SK-N-SH (cell line): ENCODE results near the gene PLCB1. TPM values are rescaled to one million over a fixed set of nuclear protein-coding genes. Genes with fewer than 3 reads are reported as not detected.

Experiments
- CTCF ChIA-PET: fragments of 300-600, 350-600 bp; formaldehyde crosslinking; extraction: SDS; loops from one replicate; lab custom pipeline; 2021; lab: Yijun Ruan, JAX
- POLR2A ChIA-PET: fragments of 350-600 bp; sonication (Branson Sonifier 250); formaldehyde crosslinking; extraction: SDS; loops from one replicate; lab custom pipeline; 2020; ENCODE audit warnings: antibody characterized with exemption, inconsistent platforms; lab: Yijun Ruan, JAX
- DNase-seq: peaks from one replicate; pipeline ENCODE4 v3.0.0; 2012
- H2AFZ ChIP-seq: fragments of 200-600 bp; sonication (generic); 2 replicates; pipeline ENCODE4 v1.8.1; 2016; ENCODE audit warnings: antibody characterized with exemption, mild to moderate bottlenecking, low read depth
- H3F3A ChIP-seq: fragments of 200-600 bp; sonication (generic); replicated peaks from 2 replicates; pipeline ENCODE3; 2016; ENCODE audit warnings: antibody characterized with exemption, mild to moderate bottlenecking; ENCODE audit not compliant: insufficient read depth
- H3K27ac ChIP-seq, 2 experiments: fragments of 200-500 bp in 1 of 2; fragments of 200-600 bp in 1 of 2; sonication (Bioruptor generic) in 1 of 2; sonication (generic), shearing (Covaris generic) in 1 of 2; 2 replicates each; pipeline versions ENCODE4 v1.5.1 to v1.6.1; 2014 to 2016; ENCODE audit warnings: low read depth in 2 of 2, inconsistent platforms in 1 of 2, low read length in 1 of 2, mild to moderate bottlenecking in 1 of 2, mixed read lengths in 1 of 2
- H3K27me3 ChIP-seq: fragments of 200-600 bp; sonication (generic), shearing (Covaris generic); 2 replicates; pipeline ENCODE4 v1.6.1; 2016; ENCODE audit warnings: mixed run types; ENCODE audit not compliant: insufficient read depth
- H3K36me3 ChIP-seq, 2 experiments: fragments of 200-500 bp in 1 of 2; fragments of 200-600 bp in 1 of 2; sonication (Bioruptor generic) in 1 of 2; sonication (generic) in 1 of 2; replicated peaks in 1 of 2; 2 replicates each; pipeline versions ENCODE3 to v1.5.1; 2014 to 2016; ENCODE audit warnings: low read length in 1 of 2, mild to moderate bottlenecking in 1 of 2; ENCODE audit not compliant: insufficient read depth in 2 of 2, control insufficient read depth in 1 of 2
- H3K4me1 ChIP-seq, 2 experiments: fragments of 200-500 bp in 1 of 2; fragments of 200-600 bp in 1 of 2; sonication (Bioruptor generic) in 1 of 2; sonication (generic), shearing (Covaris generic) in 1 of 2; 2 replicates each; pipeline versions ENCODE4 v1.5.1 to v1.6.1; 2014 to 2016; ENCODE audit warnings: low read depth in 1 of 2, low read length in 1 of 2, mixed run types in 1 of 2; ENCODE audit not compliant: insufficient read depth in 2 of 2, control insufficient read depth in 1 of 2
- H3K4me2 ChIP-seq: fragments of 200-600 bp; sonication (generic), shearing (Covaris generic); 2 replicates; pipeline ENCODE4 v1.6.1; 2017; ENCODE audit warnings: mixed run types
- H3K4me3 ChIP-seq, 2 experiments: fragments of 200-500 bp in 1 of 2; fragments of 200-600 bp in 1 of 2; sonication (Bioruptor generic) in 1 of 2; sonication (generic), shearing (Covaris generic) in 1 of 2; 2 replicates each; pipeline versions ENCODE4 v1.5.1 to v1.8.1; 2014 to 2016; ENCODE audit warnings: low read depth in 2 of 2, inconsistent platforms in 1 of 2, low read length in 1 of 2, mild to moderate bottlenecking in 1 of 2, mixed read lengths in 1 of 2, moderate library complexity in 1 of 2
- H3K79me2 ChIP-seq: fragments of 200-600 bp; sonication (generic); 2 replicates; pipeline ENCODE4 v1.8.1; 2017; ENCODE audit warnings: mild to moderate bottlenecking; ENCODE audit not compliant: insufficient read depth
- H3K9ac ChIP-seq: fragments of 200-600 bp; sonication (generic); 2 replicates; pipeline ENCODE4 v1.6.1; 2017; ENCODE audit warnings: mixed run types
- H3K9me2 ChIP-seq: fragments of 200-600 bp; sonication (generic); 2 replicates; pipeline ENCODE4 v1.6.1; 2017; ENCODE audit warnings: mixed run types
- H3K9me3 ChIP-seq: fragments of 200-600 bp; sonication (generic); 2 replicates; pipeline ENCODE4 v1.6.1; 2017; ENCODE audit warnings: mixed run types, mild to moderate bottlenecking, moderate library complexity
- H4K20me1 ChIP-seq: fragments of 200-600 bp; sonication (generic); 2 replicates; pipeline ENCODE4 v1.6.1; 2017; ENCODE audit warnings: mild to moderate bottlenecking, mixed run types; ENCODE audit not compliant: insufficient read depth
- ELF1 ChIP-seq: IDR thresholded peaks from 2 replicates; pipeline ENCODE4 v1.4.0; 2012
- EZH2phosphoT487 ChIP-seq: fragments of 200-600 bp; sonication (generic); IDR thresholded peaks from 2 replicates; pipeline ENCODE4 v1.6.1; 2017; ENCODE audit warnings: low read depth, mixed run types, mild to moderate bottlenecking, antibody characterized with exemption, moderate library complexity, borderline replicate concordance
- FOXM1 ChIP-seq: IDR thresholded peaks from 2 replicates; pipeline ENCODE4 v1.4.0; 2012; ENCODE audit warnings: low read depth, mild to moderate bottlenecking
- GABPA ChIP-seq: IDR thresholded peaks from 2 replicates; pipeline ENCODE4 v1.4.0; 2012; ENCODE audit warnings: low read depth, mild to moderate bottlenecking
- GATA2 ChIP-seq: sonication (generic); formaldehyde crosslinking; IDR thresholded peaks from 2 replicates; pipeline ENCODE4 v1.5.0; 2020; ENCODE audit warnings: mild to moderate bottlenecking, missing genetic modification reagents
- MEF2A ChIP-seq: IDR thresholded peaks from 2 replicates; pipeline ENCODE4 v1.4.0; 2012; ENCODE audit warnings: low read depth, borderline replicate concordance
- MXI1 ChIP-seq: IDR thresholded peaks from 2 replicates; pipeline ENCODE4 v1.6.1; 2012; ENCODE audit warnings: mild to moderate bottlenecking, low read depth, low read length, improper control_type of control experiment
- NRF1 ChIP-seq: IDR thresholded peaks from 2 replicates; pipeline ENCODE4 v1.6.1; 2012; ENCODE audit warnings: low read depth, mild to moderate bottlenecking, low read length
- POLR2AphosphoS5 ChIP-seq: IDR thresholded peaks from 2 replicates; pipeline ENCODE4 v1.6.1; 2012; ENCODE audit warnings: low read depth, low read length
- RAD21 ChIP-seq: IDR thresholded peaks from 2 replicates; pipeline ENCODE4 v1.6.1; 2012; ENCODE audit warnings: mild to moderate bottlenecking, low read length
- RCOR1 ChIP-seq: fragments of 150-350 bp; IDR thresholded peaks from 2 replicates; pipeline ENCODE4 v1.6.1; 2017; ENCODE audit warnings: antibody characterized with exemption, low read length
- RFX5 ChIP-seq: IDR thresholded peaks from 2 replicates; pipeline ENCODE4 v1.6.1; 2012; ENCODE audit warnings: mild to moderate bottlenecking, improper control_type of control experiment, low read length
- RXRA ChIP-seq: IDR thresholded peaks from 2 replicates; pipeline ENCODE4 v1.4.0; 2012; ENCODE audit warnings: low read depth, mild to moderate bottlenecking, borderline replicate concordance
- SMC3 ChIP-seq: IDR thresholded peaks from 2 replicates; pipeline ENCODE4 v1.6.1; 2012; ENCODE audit warnings: low read depth, low read length, improper control_type of control experiment
- TAF1 ChIP-seq: IDR thresholded peaks from 2 replicates; pipeline ENCODE4 v1.6.1; 2012; ENCODE audit warnings: low read depth, mild to moderate bottlenecking, low read length, moderate library complexity, borderline replicate concordance
- TCF12 ChIP-seq: IDR thresholded peaks from 2 replicates; pipeline ENCODE4 v1.4.0; 2012
- TEAD4 ChIP-seq: IDR thresholded peaks from 2 replicates; pipeline ENCODE4 v1.4.0; 2012; ENCODE audit warnings: mild to moderate bottlenecking, borderline replicate concordance; ENCODE audit not compliant: insufficient read depth
- YY1 ChIP-seq: IDR thresholded peaks from 2 replicates; pipeline ENCODE4 v1.4.0; 2012; ENCODE audit warnings: low read depth, mild to moderate bottlenecking
- ZBTB33 ChIP-seq: IDR thresholded peaks from 2 replicates; pipeline ENCODE4 v1.4.0; 2012; ENCODE audit warnings: low read depth, borderline replicate concordance
- WGBS: methylation state at CpG from one replicate; pipeline ENCODE4 v1.1.6; 2017; ENCODE audit warnings: low lambda C conversion rate; 5-methylcytosine and 5-hydroxymethylcytosine counted together
- polyA plus RNA-seq, 3 experiments: library from polyadenylated mRNA; depleted of rRNA; stranded (reverse); fragments of >200 nt; gene quantifications; 2 replicates each; pipeline ENCODE4 v1.2.3, GENCODE V29; 2012
- TF ChIP-seq, protein P1 (sequence below): IDR thresholded peaks from 2 replicates; pipeline ENCODE4; 2012
- TF ChIP-seq, protein P2 (sequence below): fragments of 150-350 bp; IDR thresholded peaks from 2 replicates; pipeline ENCODE4 v1.6.1; 2016; ENCODE audit warnings: mild to moderate bottlenecking, low read depth, low read length

PLCB1 gene
- polyA plus RNA-seq, 1 of the 3 experiments (the other 2 are of a cell fraction): 10.5 TPM

- Histone ChIP-seq H2AFZ (no peak overlapping the region), H3K4me3 (no peak overlapping the region)
- no peak for TF ChIP-seq ELF1
- no peak for TF ChIP-seq YY1
- no peak for TF ChIP-seq TCF12
- TF ChIP-seq, protein P1, sequence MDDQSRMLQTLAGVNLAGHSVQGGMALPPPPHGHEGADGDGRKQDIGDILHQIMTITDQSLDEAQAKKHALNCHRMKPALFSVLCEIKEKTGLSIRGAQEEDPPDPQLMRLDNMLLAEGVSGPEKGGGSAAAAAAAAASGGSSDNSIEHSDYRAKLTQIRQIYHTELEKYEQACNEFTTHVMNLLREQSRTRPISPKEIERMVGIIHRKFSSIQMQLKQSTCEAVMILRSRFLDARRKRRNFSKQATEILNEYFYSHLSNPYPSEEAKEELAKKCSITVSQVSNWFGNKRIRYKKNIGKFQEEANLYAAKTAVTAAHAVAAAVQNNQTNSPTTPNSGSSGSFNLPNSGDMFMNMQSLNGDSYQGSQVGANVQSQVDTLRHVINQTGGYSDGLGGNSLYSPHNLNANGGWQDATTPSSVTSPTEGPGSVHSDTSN: no peak
- no peak for TF ChIP-seq POLR2AphosphoS5
- TF ChIP-seq, all 33 proteins: peak for 0
- Histone ChIP-seq H3K9me2 (no peaks in the 10 kb centered on the region), H3K27ac (no peak overlapping the region), H3K27me3 (no peaks in the 10 kb centered on the region), H3K79me2 (no peaks in the 10 kb centered on the region), H3K4me1 (no peaks in the 10 kb centered on the region), H4K20me1 (no peaks in the 10 kb centered on the region), H3F3A (no peaks in the 10 kb centered on the region), H3K9ac (no peak overlapping the region), H3K4me2 (no peak overlapping the region), H3K36me3 (no peaks in the 10 kb centered on the region), H3K9me3 (no peaks in the 10 kb centered on the region)
- 69% methylated on average over 2 of the region's 2 CpGs for WGBS
- POLR2A ChIA-PET: no interaction called here
- no peak for DNase-seq
- CTCF ChIA-PET: no interaction called here
Observed at GRCh38 chr20:8571611-8572010, 439.5 kb downstream of the PLCB1 start.

GRCh38 chr20:8573686-8574085, 441.6 kb downstream of the PLCB1 start:
- Histone ChIP-seq H3F3A (no peaks in the 10 kb centered on the region), H3K4me2 (no peak overlapping the region), H3K27ac (no peak overlapping the region), H3K4me1 (no peaks in the 10 kb centered on the region), H3K4me3 (no peak overlapping the region), H2AFZ (no peak overlapping the region), H3K9ac (no peak overlapping the region), H3K9me3 (no peaks in the 10 kb centered on the region), H3K27me3 (no peaks in the 10 kb centered on the region), H3K9me2 (no peaks in the 10 kb centered on the region), H3K79me2 (no peaks in the 10 kb centered on the region), H3K36me3 (no peaks in the 10 kb centered on the region), H4K20me1 (no peaks in the 10 kb centered on the region)
- TF ChIP-seq MXI1 (no peak), TAF1 (no peak), RXRA (no peak), FOXM1 (no peak), TCF12 (no peak), YY1 (no peak), ZBTB33 (no peak), SMC3 (no peak), RAD21 (no peak), GATA2 (no peak), EZH2phosphoT487 (no peak), POLR2AphosphoS5 (no peak), NRF1 (no peak), TEAD4 (no peak), RFX5 (no peak), MEF2A (no peak), RCOR1 (no peak), GABPA (no peak)
- TF ChIP-seq, protein P2, sequence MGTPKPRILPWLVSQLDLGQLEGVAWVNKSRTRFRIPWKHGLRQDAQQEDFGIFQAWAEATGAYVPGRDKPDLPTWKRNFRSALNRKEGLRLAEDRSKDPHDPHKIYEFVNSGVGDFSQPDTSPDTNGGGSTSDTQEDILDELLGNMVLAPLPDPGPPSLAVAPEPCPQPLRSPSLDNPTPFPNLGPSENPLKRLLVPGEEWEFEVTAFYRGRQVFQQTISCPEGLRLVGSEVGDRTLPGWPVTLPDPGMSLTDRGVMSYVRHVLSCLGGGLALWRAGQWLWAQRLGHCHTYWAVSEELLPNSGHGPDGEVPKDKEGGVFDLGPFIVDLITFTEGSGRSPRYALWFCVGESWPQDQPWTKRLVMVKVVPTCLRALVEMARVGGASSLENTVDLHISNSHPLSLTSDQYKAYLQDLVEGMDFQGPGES: no peak
- POLR2A ChIA-PET: no interaction called here
- CTCF ChIA-PET: interaction anchor here (1.2 kb wide), 1 partner anchor 25 kb away, joined by 3 read pairs; no protein-coding TSS in a partner anchor
- no peak for DNase-seq
